Neutrophil (primary cell): ENCODE measurements around the gene PLAC8L1.
"Not testable (repeated sequence)": the region's sequence is repeated elsewhere in the genome, so short reads cannot be mapped to it uniquely, and the experiment has no call there.

Experiments
- H3K27ac ChIP-seq: fragments of 200-600 bp; sonication (generic); 2 replicates; pipeline ENCODE4 v1.5.1; 2016; ENCODE audit warnings: mild to moderate bottlenecking, moderate library complexity
- H3K27me3 ChIP-seq: fragments of 200-600 bp; sonication (generic); 2 replicates; pipeline ENCODE4 v1.6.0; 2016; ENCODE audit warnings: mild to moderate bottlenecking
- H3K36me3 ChIP-seq: fragments of 200-600 bp; sonication (generic); 2 replicates; pipeline ENCODE4 v1.5.1; 2017
- H3K4me1 ChIP-seq, 2 experiments: fragments of 200-600 bp in 1 of 2; sonication (generic) in 1 of 2; 1 replicate in 1 of 2; 2 replicates in 1 of 2; pipeline versions ENCODE4 v1.5.1 to v1.6.1; 2013 to 2016; ENCODE audit warnings: low read depth in 1 of 2, low read length in 1 of 2, mild to moderate bottlenecking in 1 of 2, moderate library complexity in 1 of 2; ENCODE audit not compliant: control insufficient read depth in 1 of 2, insufficient read depth in 1 of 2
- H3K4me3 ChIP-seq, 2 experiments: fragments of 200-600 bp in 1 of 2; sonication (generic) in 1 of 2; 1 replicate in 1 of 2; 2 replicates in 1 of 2; pipeline ENCODE4 v1.5.1; 2013 to 2016; ENCODE audit warnings: low read depth in 1 of 2, low read length in 1 of 2, mild to moderate bottlenecking in 1 of 2, moderate library complexity in 1 of 2
- H3K9me3 ChIP-seq: fragments of 200-600 bp; sonication (generic); 2 replicates; pipeline ENCODE4 v1.5.1; 2016
- CTCF ChIP-seq: fragments of 200-600 bp; sonication (generic); IDR thresholded peaks from 2 replicates; pipeline ENCODE4 v1.5.1; 2016; ENCODE audit warnings: antibody characterized with exemption

PLAC8L1 gene

GRCh38 chr5:146124580-146124979 is 19.2 kb upstream of the PLAC8L1 start:
- Histone ChIP-seq H3K9me3 (no peaks in the 10 kb centered on the region), H3K27me3 (no peaks in the 10 kb centered on the region), H3K36me3 (peaks cover 71% of the 10 kb centered on the region), H3K27ac (no peak overlapping the region), H3K4me3 (no peak overlapping the region), H3K4me1 (no peaks in the 10 kb centered on the region)
- TF ChIP-seq CTCF = no peak

- H3K27ac ChIP-seq, H3K4me1 ChIP-seq, H3K27me3 ChIP-seq, H3K9me3 ChIP-seq, H3K4me3 ChIP-seq: not testable (repeated sequence)
- H3K36me3 ChIP-seq = peaks cover 87% of the 10 kb centered on the region
Observed at GRCh38 chr5:146121451-146121850, 16.1 kb upstream of the PLAC8L1 start.

DNA sequence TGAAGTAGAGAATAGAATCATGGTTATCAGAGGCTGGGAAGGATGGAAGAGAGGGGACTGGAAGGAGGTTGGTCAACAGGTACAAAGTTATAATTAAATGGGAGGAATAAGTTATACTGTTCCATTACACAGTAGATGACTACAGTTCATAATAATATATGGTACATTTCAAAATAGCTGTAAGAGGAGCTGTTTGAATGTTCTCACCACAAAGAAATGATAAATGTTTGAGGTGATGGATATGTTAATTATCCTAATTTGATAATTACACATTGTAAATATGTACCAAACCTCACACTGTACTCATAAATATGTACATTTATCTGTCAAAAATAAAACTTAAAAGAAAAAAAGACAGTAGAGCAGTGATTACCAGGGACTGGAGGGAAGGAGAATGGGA is 12.9 kb upstream of the PLAC8L1 start:
- Histone ChIP-seq H3K9me3 (no peaks in the 10 kb centered on the region), H3K4me1 (no peaks in the 10 kb centered on the region), H3K4me3 (no peak overlapping the region), H3K36me3 (peaks cover 71% of the 10 kb centered on the region), H3K27ac (no peak overlapping the region), H3K27me3 (no peaks in the 10 kb centered on the region)
- no peak for TF ChIP-seq CTCF

DNA sequence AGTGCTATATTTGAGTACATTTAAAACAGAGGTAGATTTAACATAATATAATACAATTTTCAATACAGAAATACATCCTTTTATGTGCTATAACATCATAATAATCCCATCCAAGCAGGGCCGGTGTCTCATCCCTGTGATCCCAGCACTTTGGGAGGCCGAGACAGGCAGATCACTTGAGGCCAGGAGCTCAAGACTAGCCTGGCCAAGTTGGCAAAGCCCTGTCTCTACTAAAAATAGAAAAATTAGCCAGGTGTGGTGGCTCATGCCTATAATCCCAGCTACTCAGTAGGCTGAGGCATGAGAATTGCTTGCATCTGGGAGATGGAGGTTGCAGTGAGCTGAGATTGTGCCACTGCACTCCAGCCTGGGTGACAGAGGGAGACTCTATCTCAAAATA is 11.8 kb upstream of the PLAC8L1 start:
- H3K4me3 ChIP-seq, H3K27ac ChIP-seq, H3K27me3 ChIP-seq, H3K4me1 ChIP-seq, H3K9me3 ChIP-seq: not testable (repeated sequence)
- peaks cover 69% of the 10 kb centered on the region for H3K36me3 ChIP-seq

DNA sequence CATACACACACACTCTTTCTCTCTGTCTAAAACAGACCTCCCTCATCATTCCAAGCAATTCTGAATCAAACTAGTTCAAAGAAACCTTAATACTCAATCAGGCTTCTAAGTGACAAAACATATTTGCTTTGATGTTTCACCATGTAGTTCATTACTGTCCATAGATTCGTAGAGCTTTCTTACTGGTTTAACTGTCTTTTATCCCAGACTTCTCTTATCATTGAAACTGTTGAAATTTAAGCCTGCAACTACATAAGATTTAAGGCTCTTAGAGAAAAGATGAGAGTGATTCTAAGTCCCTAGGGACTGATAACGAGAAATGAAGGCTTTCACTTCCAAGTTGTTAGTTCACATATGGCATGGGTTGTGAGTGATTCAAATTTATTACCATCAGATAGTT is 11.0 kb upstream of the PLAC8L1 start:
- Histone ChIP-seq H3K4me3 (no peak overlapping the region), H3K36me3 (peaks cover 60% of the 10 kb centered on the region), H3K4me1 (no peaks in the 10 kb centered on the region), H3K27ac (no peak overlapping the region), H3K9me3 (no peaks in the 10 kb centered on the region), H3K27me3 (no peaks in the 10 kb centered on the region)
- no peak for TF ChIP-seq CTCF

- no peaks in the 10 kb centered on the region for H3K27me3 ChIP-seq
- no peaks in the 10 kb centered on the region for H3K4me1 ChIP-seq
- no peak overlapping the region for H3K4me3 ChIP-seq
- no peak for TF ChIP-seq CTCF
- peaks cover 23% of the 10 kb centered on the region for H3K36me3 ChIP-seq
- no peak overlapping the region for H3K27ac ChIP-seq
- no peaks in the 10 kb centered on the region for H3K9me3 ChIP-seq
Observed at GRCh38 chr5:146112476-146112875, 7.1 kb upstream of the PLAC8L1 start.

DNA sequence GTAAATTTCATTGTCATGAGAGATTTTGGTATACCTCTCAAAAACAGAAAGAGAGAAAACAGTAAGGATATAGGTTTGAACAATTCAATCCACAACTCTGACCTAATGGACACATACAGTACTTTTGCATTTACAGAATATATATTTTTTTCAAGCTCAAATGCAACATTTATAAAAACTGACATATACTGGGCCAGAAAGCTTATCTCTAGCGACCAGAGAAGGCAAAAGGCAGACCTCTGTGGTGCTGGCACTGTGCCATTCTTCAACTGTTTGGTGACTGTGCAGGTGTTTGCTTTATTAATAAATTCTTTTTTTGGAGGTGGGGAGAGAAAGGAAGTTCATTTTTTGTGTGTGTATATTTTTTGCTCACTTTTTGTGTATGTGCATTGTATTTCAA is 6.0 kb upstream of the PLAC8L1 start:
- H3K36me3 ChIP-seq = peaks cover 14% of the 10 kb centered on the region
- H3K4me1 ChIP-seq = no peaks in the 10 kb centered on the region
- no peaks in the 10 kb centered on the region for H3K9me3 ChIP-seq
- TF ChIP-seq CTCF = no peak
- H3K27me3 ChIP-seq = no peaks in the 10 kb centered on the region
- no peak overlapping the region for H3K27ac ChIP-seq
- H3K4me3 ChIP-seq = no peak overlapping the region
